K562 (cell line): ENCODE measurements around the gene CNRIP1. TPM values are rescaled to one million over a fixed set of nuclear protein-coding genes. Genes with fewer than 3 reads are reported as not detected.

Experiments
- ATAC-seq: fragments of 200-7000 bp; cut with Tn5 transposase; 3 replicates; pipeline ENCODE4 v1.9.1; 2020; ENCODE audit warnings: moderate library complexity
- BruUV-seq: library from RNA; stranded (reverse); fragments of 400-500 nt; replicated peaks from 2 replicates; lab custom pipeline; 2021; lab: Mats Ljungman, UMichigan
- CTCF ChIA-PET: fragments of 300-600 bp; formaldehyde crosslinking; extraction: SDS; loops from one replicate; lab custom pipeline; 2021; ENCODE audit warnings: low intra/inter-chr PET ratio; lab: Yijun Ruan, JAX
- POLR2A ChIA-PET: fragments of 300-600, 350-650 bp; sonication (Branson Sonifier 250); formaldehyde crosslinking; extraction: SDS; loops from one replicate; lab custom pipeline; 2021; ENCODE audit warnings: antibody characterized with exemption, inconsistent platforms; lab: Yijun Ruan, JAX
- DNase-seq, 4 experiments: peaks; one replicate each; pipeline versions ENCODE4 v3.0.0 to v3.0.0-alpha.2; 2011 to 2018; ENCODE audit warnings: low spot score in 3 of 4, mixed read lengths in 3 of 4; ENCODE audit errors: extremely low read depth in 1 of 4
- FAIRE-seq: peaks from 2 replicates; lab custom pipeline; 2011; peaks lifted over from hg19 to GRCh38; lab: Jason Lieb, UNC
- H2AFZ ChIP-seq: 2 replicates; pipeline ENCODE4 v1.6.0; 2011; ENCODE audit warnings: low read depth, low read length, control low read depth, inconsistent platforms
- H3K27ac ChIP-seq: fragments of 200-600 bp; 3 replicates; pipeline ENCODE4 v1.8.0; 2011; ENCODE audit warnings: low read depth, mild to moderate bottlenecking, control low read depth, inconsistent platforms, low read length, moderate library complexity, mixed read lengths; ENCODE audit errors: extremely low read depth
- H3K27me3 ChIP-seq, 2 experiments: fragments of 300-600 bp in 1 of 2; 2 replicates in 1 of 2; 3 replicates in 1 of 2; pipeline versions ENCODE4 v1.6.0 to v1.8.0; 2011; ENCODE audit warnings: inconsistent platforms in 2 of 2, low read length in 2 of 2, mild to moderate bottlenecking in 1 of 2, mixed read lengths in 1 of 2, moderate library complexity in 1 of 2; ENCODE audit not compliant: control insufficient read depth in 2 of 2, insufficient read depth in 2 of 2
- H3K36me3 ChIP-seq: fragments of 300-600 bp; 3 replicates; pipeline ENCODE4 v1.8.0; 2011; ENCODE audit warnings: mild to moderate bottlenecking, low read length, inconsistent platforms; ENCODE audit not compliant: control insufficient read depth, insufficient read depth
- H3K4me1 ChIP-seq, 2 experiments: fragments of 200-600 bp in 1 of 2; replicated peaks in 1 of 2; 2 replicates in 1 of 2; 3 replicates in 1 of 2; pipeline versions ENCODE4 v1.5.1 to v1.8.0; 2011; ENCODE audit warnings: inconsistent platforms in 2 of 2, low read length in 2 of 2, mild to moderate bottlenecking in 1 of 2, mixed read lengths in 1 of 2, moderate library complexity in 1 of 2; ENCODE audit not compliant: control insufficient read depth in 2 of 2, insufficient read depth in 2 of 2
- H3K4me2 ChIP-seq: 2 replicates; pipeline ENCODE4 v1.6.1; 2011; ENCODE audit warnings: low read length, control low read depth, inconsistent platforms, mixed read lengths; ENCODE audit not compliant: insufficient read depth
- H3K4me3 ChIP-seq: fragments of 200-600 bp; sonication (generic), shearing (Covaris generic); 2 replicates; pipeline ENCODE4 v1.5.1; 2016; ENCODE audit warnings: control low read depth, inconsistent platforms
- H3K79me2 ChIP-seq: fragments of 200-600 bp; 3 replicates; pipeline ENCODE4 v1.8.0; 2011; ENCODE audit warnings: low read length, inconsistent platforms; ENCODE audit not compliant: control insufficient read depth, insufficient read depth
- H3K9ac ChIP-seq, 2 experiments: 2 replicates each; pipeline versions ENCODE4 v1.6.0 to v1.6.1; 2011; ENCODE audit warnings: low read depth in 2 of 2, low read length in 2 of 2, control low read depth in 1 of 2, inconsistent platforms in 1 of 2, mild to moderate bottlenecking in 1 of 2, mixed read lengths in 1 of 2; ENCODE audit not compliant: insufficient read depth in 1 of 2
- H3K9me1 ChIP-seq: one replicate; pipeline ENCODE4 v1.6.0; 2011; ENCODE audit warnings: inconsistent platforms, mild to moderate bottlenecking, low read length, moderate library complexity; ENCODE audit not compliant: control insufficient read depth, insufficient read depth
- H3K9me3 ChIP-seq: replicated peaks from 2 replicates; pipeline ENCODE4 v1.5.1; 2011; ENCODE audit warnings: low read depth, low read length, inconsistent platforms; ENCODE audit not compliant: control insufficient read depth, insufficient read depth
- H4K20me1 ChIP-seq: replicated peaks from 2 replicates; pipeline ENCODE4 v1.6.1; 2011; ENCODE audit warnings: low read length, inconsistent platforms, mixed read lengths; ENCODE audit not compliant: control insufficient read depth, insufficient read depth
- FOXJ2 ChIP-seq: fragments of 200-800 bp; sonication (Bioruptor generic); IDR thresholded peaks from 2 replicates; pipeline ENCODE4 v1.6.1; 2016; ENCODE audit warnings: missing genetic modification characterization, missing compliant biosample characterization
- GTF2B ChIP-seq: IDR thresholded peaks from 2 replicates; pipeline ENCODE4 v1.6.1; 2011; ENCODE audit not compliant: insufficient read length; ENCODE audit errors: extremely low read depth
- RFX1 ChIP-seq: fragments of 450-650 bp; IDR thresholded peaks from 2 replicates; pipeline ENCODE4 v1.6.1; 2016; ENCODE audit warnings: mild to moderate bottlenecking, moderate library complexity
- ZNF551 ChIP-seq: fragments of 250-450 bp; sonication (Bioruptor Pico); IDR thresholded peaks from 2 replicates; pipeline ENCODE4 v1.5.0; 2021; ENCODE audit warnings: mild to moderate bottlenecking, moderate library complexity
- WGBS: fragments of 100-300 bp; shearing (Covaris generic); methylation state at CpG from one replicate; pipeline ENCODE4 v1.1.6; 2016; ENCODE audit warnings: low coverage, mixed read lengths; ENCODE audit not compliant: insufficient coverage; ENCODE audit errors: missing lambda C conversion rate; 5-methylcytosine and 5-hydroxymethylcytosine counted together
- in situ Hi-C: fragments of 300-500 bp; cut with MboI; formaldehyde crosslinking; loops from 4 replicates; pipeline ENCODE4 v1.15.0; 2018; ENCODE audit warnings: inconsistent platforms, mixed read lengths
- intact Hi-C: fragments of 100-400 bp; cut with micrococcal nuclease; formaldehyde crosslinking; loops from 2 replicates; pipeline ENCODE4 v1.14.2; 2022
- polyA plus RNA-seq, 8 experiments: library from polyadenylated mRNA; depleted of rRNA in 4 of 8; stranded (reverse) in 5 of 8; unstranded in 3 of 8; fragments of >200 nt; fragmentation: Nextera tagmentation in 2 of 8; fragmentation: Illumina TruSeq in 1 of 8; extraction: Ambion mirVana in 2 of 8; extraction: Trizol in 1 of 8; gene quantifications; 2 replicates each; pipeline versions ENCODE4 v1.2.1 to v1.2.3, GENCODE V29; 2011 to 2014; ENCODE audit warnings: inconsistent platforms in 1 of 8, missing spikeins in 1 of 8
- total RNA-seq, 7 experiments: library from RNA; depleted of rRNA in 6 of 7; stranded (reverse); fragments of >200 nt in 6 of 7; fragmentation: Illumina TruSeq in 2 of 7; extraction: Trizol in 2 of 7; gene quantifications; 2 replicates each; pipeline versions ENCODE4 v1.2.1 to v1.2.3, GENCODE V29; 2011 to 2021; ENCODE audit warnings: low replicate concordance in 1 of 7

CNRIP1 gene
- total and polyA plus RNA-seq, 9 of the 15 experiments (the other 6 are each of a cell fraction or from before 2014, with no cell fraction given): 0.59 to 2.1 (median 1.5) TPM

- ATAC-seq (no peak; the same call in 1 of the 3 replicates), FAIRE-seq (no peak), DNase-seq (no peak)
- WGBS: 74% methylated on average over 6 of the region's 6 CpGs
- Histone ChIP-seq H2AFZ (no peak overlapping the region; the same call in 1 of the 2 replicates), H3K9me3 (no peaks in the 10 kb centered on the region), H3K9ac (no peak overlapping the region), H3K4me3 (no peak overlapping the region), H4K20me1 (no peaks in the 10 kb centered on the region), H3K4me2 (no peak overlapping the region), H3K4me1 (peaks cover 0 to 12% of the 10 kb centered on the region in 2 experiments; a peak in 2 of 5 replicates), H3K9me1 (no peaks in the 10 kb centered on the region), H3K27me3 (no peaks in the 10 kb centered on the region), H3K79me2 (no peaks in the 10 kb centered on the region), H3K27ac (no peak overlapping the region), H3K36me3 (no peaks in the 10 kb centered on the region)
- intact Hi-C loops (no loop called here), in situ Hi-C loops (no loop called here)
- CTCF ChIA-PET: no interaction called here
- BruUV-seq: no TSS peak
- POLR2A ChIA-PET: no interaction called here
- TF ChIP-seq FOXJ2 (tag): 0 out of 2 replicates have a peak, but pooled peaks have one; percentile 28
- no peak for TF ChIP-seq GTF2B
- peak; percentile 60 for TF ChIP-seq RFX1
- no peak for TF ChIP-seq ZNF551 (CRISPR knock-in tag)
Measured at GRCh38 chr2:68368654-68369336, 49.0 kb upstream of the CNRIP1 start.
